ENCODE results near the gene COG7. TPM values are rescaled to one million over a fixed set of nuclear protein-coding genes. Genes with fewer than 3 reads are reported as not detected.
"Not testable (repeated sequence)": the region's sequence is repeated elsewhere in the genome, so short reads cannot be mapped to it uniquely, and the experiment has no call there.

Gene COG7
- total RNA-seq, 1 experiment from 2014 or later = 16.1 TPM

GRCh38 chr16:23381702-23382101 is 71.3 kb downstream of the COG7 start:
- H3K27me3 ChIP-seq (replicated peaks); H3K27ac ChIP-seq; DNase-seq (ENCODE audit: low read depth in 1 of 2, low spot score in 2 of 2); H3K4me1 ChIP-seq (replicated peaks); H3K36me3 ChIP-seq; H3K4me3 ChIP-seq; H3K9me3 ChIP-seq (replicated peaks): not testable (repeated sequence)

- H3K27me3 ChIP-seq (replicated peaks) = no peaks in the 10 kb centered on the region
- no peak for DNase-seq (ENCODE audit: low read depth in 1 of 2, low spot score in 2 of 2)
- H3K4me1 ChIP-seq (replicated peaks) = no peaks in the 10 kb centered on the region
- H3K27ac ChIP-seq = no peak overlapping the region
- no peaks in the 10 kb centered on the region for H3K36me3 ChIP-seq
- H3K4me3 ChIP-seq = no peak overlapping the region
- no peaks in the 10 kb centered on the region for H3K9me3 ChIP-seq (replicated peaks)
Measured at GRCh38 chr16:23380501-23380951, 72.5 kb downstream of the COG7 start.

DNA sequence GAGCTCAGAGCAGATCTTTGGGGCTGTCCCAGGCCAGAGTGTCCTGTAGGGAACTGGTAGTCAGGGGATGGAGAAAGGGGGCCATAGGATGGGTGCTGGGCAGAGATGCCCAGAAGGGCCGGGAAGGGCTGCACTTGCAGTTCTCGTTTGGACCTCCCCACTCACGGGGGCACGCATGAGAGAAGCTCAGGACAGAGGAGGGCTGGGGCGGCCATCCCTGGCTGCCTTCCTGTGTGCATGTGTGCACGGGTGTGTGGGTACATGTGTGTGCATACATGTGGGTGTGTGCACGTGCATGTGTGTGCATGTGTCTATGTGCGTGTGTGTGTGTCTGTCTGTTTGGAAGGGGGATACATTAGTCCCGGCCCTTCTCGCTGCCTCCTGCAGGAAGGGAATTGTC is 73.3 kb downstream of the COG7 start:
- no peaks in the 10 kb centered on the region for H3K4me1 ChIP-seq (replicated peaks)
- no peaks in the 10 kb centered on the region for H3K36me3 ChIP-seq
- no peak overlapping the region for H3K27ac ChIP-seq
- no peaks in the 10 kb centered on the region for H3K9me3 ChIP-seq (replicated peaks)
- no peak for DNase-seq (ENCODE audit: low read depth in 1 of 2, low spot score in 2 of 2)
- no peak overlapping the region for H3K4me3 ChIP-seq
- no peaks in the 10 kb centered on the region for H3K27me3 ChIP-seq (replicated peaks)

- Histone ChIP-seq H3K4me1 (replicated peaks) (no peaks in the 10 kb centered on the region), H3K27me3 (replicated peaks) (no peaks in the 10 kb centered on the region), H3K4me3 (no peak overlapping the region), H3K36me3 (no peaks in the 10 kb centered on the region), H3K9me3 (replicated peaks) (no peaks in the 10 kb centered on the region), H3K27ac (no peak overlapping the region)
- no peak for DNase-seq (ENCODE audit: low read depth in 1 of 2, low spot score in 2 of 2)
Measured at GRCh38 chr16:23378921-23379320, 74.1 kb downstream of the COG7 start.

- H3K27ac ChIP-seq = no peak overlapping the region
- no peaks in the 10 kb centered on the region for H3K9me3 ChIP-seq (replicated peaks)
- no peaks in the 10 kb centered on the region for H3K36me3 ChIP-seq
- no peaks in the 10 kb centered on the region for H3K27me3 ChIP-seq (replicated peaks)
- no peaks in the 10 kb centered on the region for H3K4me1 ChIP-seq (replicated peaks)
- DNase-seq (ENCODE audit: low read depth in 1 of 2, low spot score in 2 of 2) = no peak
- no peak overlapping the region for H3K4me3 ChIP-seq
Measured at GRCh38 chr16:23378256-23378655, 74.7 kb downstream of the COG7 start.

GRCh38 chr16:23377071-23377931 is 75.7 kb downstream of the COG7 start:
- no peak for DNase-seq (ENCODE audit: low read depth in 1 of 2, low spot score in 2 of 2)
- H3K9me3 ChIP-seq (replicated peaks) = no peaks in the 10 kb centered on the region

DNA sequence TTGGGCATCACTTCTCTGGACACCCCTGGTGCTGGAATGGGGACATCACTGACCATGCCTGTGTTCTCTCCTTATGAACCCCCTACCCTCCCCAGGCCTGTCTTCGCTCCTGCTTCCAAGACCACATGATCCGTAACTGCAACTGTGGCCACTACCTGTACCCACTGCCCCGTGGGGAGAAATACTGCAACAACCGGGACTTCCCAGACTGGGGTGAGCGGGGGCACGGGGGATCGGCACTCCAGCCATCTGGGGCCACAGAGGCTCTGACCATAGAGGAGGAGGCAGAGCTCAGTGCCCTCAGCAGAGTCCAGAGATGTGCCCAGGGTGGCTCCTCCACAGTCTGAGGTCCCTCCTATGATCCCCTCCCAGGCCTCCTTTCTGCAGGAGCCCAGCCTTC is 77.3 kb downstream of the COG7 start:
- no peak for DNase-seq (ENCODE audit: low read depth in 1 of 2, low spot score in 2 of 2)

More at GRCh38 chr16:23377071-23377931, 75.7 kb downstream of the COG7 start:
- Histone ChIP-seq H3K4me3 (no peak overlapping the region), H3K4me1 (replicated peaks) (no peaks in the 10 kb centered on the region), H3K27me3 (replicated peaks) (no peaks in the 10 kb centered on the region), H3K36me3 (no peaks in the 10 kb centered on the region), H3K27ac (no peak overlapping the region)

GRCh38 chr16:23374721-23375510 is 78.1 kb downstream of the COG7 start:
- Histone ChIP-seq H3K36me3 (no peaks in the 10 kb centered on the region), H3K27me3 (replicated peaks) (no peaks in the 10 kb centered on the region), H3K4me1 (replicated peaks) (no peaks in the 10 kb centered on the region), H3K9me3 (replicated peaks) (no peaks in the 10 kb centered on the region), H3K27ac (no peak overlapping the region), H3K4me3 (no peak overlapping the region)
- DNase-seq (ENCODE audit: low read depth in 1 of 2, low spot score in 2 of 2) = no peak

More for the DNA sequence above, 77.3 kb downstream of the COG7 start:
- Histone ChIP-seq H3K9me3 (replicated peaks) (no peaks in the 10 kb centered on the region), H3K4me3 (no peak overlapping the region), H3K27me3 (replicated peaks) (no peaks in the 10 kb centered on the region), H3K36me3 (no peaks in the 10 kb centered on the region), H3K4me1 (replicated peaks) (no peaks in the 10 kb centered on the region), H3K27ac (no peak overlapping the region)

GRCh38 chr16:23373436-23374219 is 79.4 kb downstream of the COG7 start:
- Histone ChIP-seq H3K4me1 (replicated peaks) (no peaks in the 10 kb centered on the region), H3K27me3 (replicated peaks) (no peaks in the 10 kb centered on the region), H3K36me3 (no peaks in the 10 kb centered on the region), H3K4me3 (no peak overlapping the region), H3K9me3 (replicated peaks) (no peaks in the 10 kb centered on the region), H3K27ac (no peak overlapping the region)
- DNase-seq (ENCODE audit: low read depth in 1 of 2, low spot score in 2 of 2) = no peak

DNA sequence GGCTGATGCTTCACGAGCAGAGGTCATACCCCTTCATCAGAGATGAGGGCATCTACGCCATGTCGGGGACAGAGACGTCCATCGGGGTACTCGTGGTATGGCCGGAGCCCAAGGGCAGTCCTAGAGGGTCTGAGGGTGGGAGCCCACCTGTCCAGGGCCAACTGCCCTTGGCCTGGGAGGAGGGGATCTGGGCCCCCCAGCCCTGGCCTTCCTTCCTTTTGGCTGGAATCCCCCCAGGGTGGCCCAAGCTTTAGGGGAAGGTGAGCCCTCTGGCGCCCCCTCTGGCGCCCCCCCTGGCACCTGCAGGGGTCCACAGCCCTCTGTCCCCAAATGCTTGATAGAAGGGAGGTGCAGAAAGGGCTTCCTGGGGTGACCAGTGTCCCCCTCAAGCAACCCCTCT is 81.6 kb downstream of the COG7 start:
- no peak for DNase-seq (ENCODE audit: low read depth in 1 of 2, low spot score in 2 of 2)
- Histone ChIP-seq H3K27ac (no peak overlapping the region), H3K4me3 (no peak overlapping the region), H3K27me3 (replicated peaks) (no peaks in the 10 kb centered on the region), H3K4me1 (replicated peaks) (no peaks in the 10 kb centered on the region), H3K36me3 (no peaks in the 10 kb centered on the region), H3K9me3 (replicated peaks) (no peaks in the 10 kb centered on the region)

DNA sequence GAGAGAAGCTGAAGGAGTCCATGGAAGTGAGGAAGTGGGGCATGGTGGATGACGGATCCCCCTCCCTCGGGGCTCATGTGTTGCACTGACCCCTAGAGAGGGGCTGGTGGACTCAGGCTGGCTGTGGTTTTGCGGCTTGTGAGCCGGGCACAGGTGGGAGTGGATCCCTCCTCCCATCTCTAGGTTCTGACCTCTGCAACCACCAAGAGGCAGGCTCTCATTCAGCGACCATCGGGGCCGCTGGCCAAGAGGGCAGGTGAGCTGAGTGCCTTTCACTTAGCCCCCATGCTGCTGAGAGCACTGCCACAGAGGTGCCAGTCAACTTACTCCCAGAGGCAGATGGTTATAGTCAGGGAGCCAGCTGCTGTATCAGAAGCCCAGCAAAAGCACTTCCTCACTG is 83.6 kb downstream of the COG7 start:
- Histone ChIP-seq H3K4me1 (replicated peaks) (no peaks in the 10 kb centered on the region), H3K27ac (no peak overlapping the region), H3K4me3 (no peak overlapping the region), H3K27me3 (replicated peaks) (no peaks in the 10 kb centered on the region), H3K9me3 (replicated peaks) (no peaks in the 10 kb centered on the region), H3K36me3 (no peaks in the 10 kb centered on the region)
- no peak for DNase-seq (ENCODE audit: low read depth in 1 of 2, low spot score in 2 of 2)

DNA sequence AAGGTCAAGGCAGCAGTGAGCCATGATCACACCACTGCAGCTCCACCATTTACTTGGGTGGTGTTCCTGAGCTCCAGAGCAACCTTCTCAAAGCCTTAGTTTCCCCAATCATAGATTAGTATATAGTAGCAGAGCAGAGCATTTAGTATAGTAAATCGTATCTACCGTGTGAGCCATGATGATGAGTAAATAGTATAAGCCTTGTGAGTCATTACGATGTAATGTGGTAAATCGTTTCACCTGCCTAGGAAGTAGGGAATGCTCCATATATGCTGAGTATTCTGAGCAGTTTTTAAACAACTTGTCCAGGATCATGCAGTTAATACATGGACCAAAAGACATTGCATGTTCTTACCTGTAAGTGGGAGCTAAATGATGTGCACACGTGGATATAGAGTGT is 84.5 kb downstream of the COG7 start:
- Histone ChIP-seq H3K27ac (no peak overlapping the region), H3K4me3 (no peak overlapping the region), H3K36me3 (no peaks in the 10 kb centered on the region), H3K4me1 (replicated peaks) (no peaks in the 10 kb centered on the region), H3K27me3 (replicated peaks) (no peaks in the 10 kb centered on the region), H3K9me3 (replicated peaks) (no peaks in the 10 kb centered on the region)
- DNase-seq (ENCODE audit: low read depth in 1 of 2, low spot score in 2 of 2) = no peak

DNA sequence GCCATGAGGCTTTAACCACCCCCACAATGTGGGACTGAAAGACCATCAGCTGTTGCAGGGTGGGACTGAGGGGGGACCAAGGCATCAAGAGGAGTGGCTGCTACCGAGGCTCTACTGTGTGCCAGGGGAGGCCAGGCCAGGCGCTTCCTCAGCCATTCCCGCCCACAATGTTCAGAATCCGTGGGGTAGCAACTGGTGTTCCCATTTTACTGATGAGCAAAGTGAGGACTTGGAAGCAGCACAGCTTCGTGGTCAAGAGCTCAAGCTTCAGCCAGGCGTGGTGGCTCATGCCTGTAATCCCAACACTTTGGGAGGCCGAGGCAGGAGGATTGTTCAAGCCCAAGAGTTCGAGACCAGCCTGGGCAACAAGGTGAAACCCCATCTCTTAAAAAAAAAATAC is 85.0 kb downstream of the COG7 start:
- H3K4me3 ChIP-seq = no peak overlapping the region
- no peaks in the 10 kb centered on the region for H3K4me1 ChIP-seq (replicated peaks)
- H3K27ac ChIP-seq = no peak overlapping the region
- no peaks in the 10 kb centered on the region for H3K9me3 ChIP-seq (replicated peaks)
- DNase-seq (ENCODE audit: low read depth in 1 of 2, low spot score in 2 of 2) = no peak
- no peaks in the 10 kb centered on the region for H3K27me3 ChIP-seq (replicated peaks)
- no peaks in the 10 kb centered on the region for H3K36me3 ChIP-seq
